ENCODE measurements around the gene CDK5R1.
"Not testable (repeated sequence)": the region's sequence is repeated elsewhere in the genome, so short reads cannot be mapped to it uniquely, and the experiment has no call there.

The CDK5R1 gene

GRCh38 chr17:32519228-32520103 lies 32.7 kb downstream of the CDK5R1 start:
- DNase-seq: peak; percentile 35

GRCh38 chr17:32520104-32520701 lies 33.4 kb downstream of the CDK5R1 start:
- DNase-seq: no peak

- no peak for DNase-seq
Observed at GRCh38 chr17:32520737-32521404, 34.1 kb downstream of the CDK5R1 start.

- DNase-seq: no peak
Observed at GRCh38 chr17:32523017-32523680, 36.4 kb downstream of the CDK5R1 start.

GRCh38 chr17:32523827-32524552 lies 37.2 kb downstream of the CDK5R1 start:
- no peak for DNase-seq

- not testable (repeated sequence) for DNase-seq
Observed at GRCh38 chr17:32524553-32524880, 37.7 kb downstream of the CDK5R1 start.

GRCh38 chr17:32525122-32525521 lies 38.3 kb downstream of the CDK5R1 start:
- DNase-seq: peak; percentile 35

GRCh38 chr17:32527146-32527545 lies 40.4 kb downstream of the CDK5R1 start:
- DNase-seq: no peak

GRCh38 chr17:32528825-32529224 lies 42.0 kb downstream of the CDK5R1 start:
- DNase-seq: no peak

- DNase-seq: no peak
Observed at GRCh38 chr17:32529604-32530003, 42.8 kb downstream of the CDK5R1 start.

GRCh38 chr17:32533296-32533695 lies 46.5 kb downstream of the CDK5R1 start:
- DNase-seq: no peak

- DNase-seq: no peak
Observed at GRCh38 chr17:32536736-32537643, 50.2 kb downstream of the CDK5R1 start.
